ENCODE data around the gene RAD18. TPM values are rescaled to one million over a fixed set of nuclear protein-coding genes. Genes with fewer than 3 reads are reported as not detected.

The RAD18 gene
- total RNA-seq, 2 donors from 2014 or later = 18.2 to 20.8 TPM

DNA sequence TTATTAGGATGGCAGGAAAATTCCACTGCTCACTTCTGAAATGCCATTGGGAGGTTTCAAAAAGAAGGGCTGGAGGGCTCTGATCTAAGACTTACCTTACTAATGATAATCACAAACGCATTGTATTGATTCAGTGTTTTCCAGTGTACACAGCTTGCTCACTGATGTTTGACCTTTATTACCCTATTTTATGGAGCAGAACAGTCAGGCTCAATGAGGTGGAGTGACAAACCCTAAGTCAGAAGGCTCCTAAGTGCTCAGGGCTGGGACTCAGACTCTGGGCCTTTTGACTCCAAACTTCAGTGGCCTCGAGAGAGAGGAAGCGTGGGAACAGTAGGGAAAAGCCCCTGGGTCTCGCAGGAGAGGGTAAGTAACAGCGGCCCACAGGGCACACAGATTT, 20.3 kb upstream of the RAD18 start:
- DNase-seq = peak; percentile 34
- TF ChIP-seq, protein P1, sequence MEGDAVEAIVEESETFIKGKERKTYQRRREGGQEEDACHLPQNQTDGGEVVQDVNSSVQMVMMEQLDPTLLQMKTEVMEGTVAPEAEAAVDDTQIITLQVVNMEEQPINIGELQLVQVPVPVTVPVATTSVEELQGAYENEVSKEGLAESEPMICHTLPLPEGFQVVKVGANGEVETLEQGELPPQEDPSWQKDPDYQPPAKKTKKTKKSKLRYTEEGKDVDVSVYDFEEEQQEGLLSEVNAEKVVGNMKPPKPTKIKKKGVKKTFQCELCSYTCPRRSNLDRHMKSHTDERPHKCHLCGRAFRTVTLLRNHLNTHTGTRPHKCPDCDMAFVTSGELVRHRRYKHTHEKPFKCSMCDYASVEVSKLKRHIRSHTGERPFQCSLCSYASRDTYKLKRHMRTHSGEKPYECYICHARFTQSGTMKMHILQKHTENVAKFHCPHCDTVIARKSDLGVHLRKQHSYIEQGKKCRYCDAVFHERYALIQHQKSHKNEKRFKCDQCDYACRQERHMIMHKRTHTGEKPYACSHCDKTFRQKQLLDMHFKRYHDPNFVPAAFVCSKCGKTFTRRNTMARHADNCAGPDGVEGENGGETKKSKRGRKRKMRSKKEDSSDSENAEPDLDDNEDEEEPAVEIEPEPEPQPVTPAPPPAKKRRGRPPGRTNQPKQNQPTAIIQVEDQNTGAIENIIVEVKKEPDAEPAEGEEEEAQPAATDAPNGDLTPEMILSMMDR (conservative IDR thresholded peaks at IDR 0.05) = no peak
- H3K27ac Mint-ChIP-seq = no peak overlapping the region
- Histone ChIP-seq H3K4me3 (ENCODE audit: low read length) (no peak overlapping the region), H3K4me1 (ENCODE audit: control insufficient read depth, insufficient read depth, low read length) (no peaks in the 10 kb centered on the region), H3K36me3 (ENCODE audit: control insufficient read depth, insufficient read depth, low read length) (no peaks in the 10 kb centered on the region), H3K9ac (ENCODE audit: extremely low read depth, low read length, poor library complexity, severe bottlenecking) (no peak overlapping the region), H3K27me3 (ENCODE audit: control insufficient read depth, insufficient read depth, low read length, poor library complexity, severe bottlenecking) (peaks cover 15% of the 10 kb centered on the region), H3K27ac (ENCODE audit: low read depth, low read length) (no peak overlapping the region), H3K9me3 (ENCODE audit: control insufficient read depth, low read length) (peaks cover 11% of the 10 kb centered on the region)
- H3K4me3 Mint-ChIP-seq = no peak overlapping the region
- no peaks in the 10 kb centered on the region for H3K4me1 Mint-ChIP-seq
- 97 to 98% methylated on average over 4 to 5 of the region's 5 CpGs for WGBS, 2 experiments (ENCODE audit: insufficient coverage in 1 of 2, insufficient read length in 1 of 2)
- H3K9me3 Mint-ChIP-seq = peaks cover 3% of the 10 kb centered on the region
- no peaks in the 10 kb centered on the region for H3K36me3 Mint-ChIP-seq (ENCODE audit: low read depth)
- peaks cover 29% of the 10 kb centered on the region for H3K27me3 Mint-ChIP-seq (ENCODE audit: insufficient read depth)

DNA sequence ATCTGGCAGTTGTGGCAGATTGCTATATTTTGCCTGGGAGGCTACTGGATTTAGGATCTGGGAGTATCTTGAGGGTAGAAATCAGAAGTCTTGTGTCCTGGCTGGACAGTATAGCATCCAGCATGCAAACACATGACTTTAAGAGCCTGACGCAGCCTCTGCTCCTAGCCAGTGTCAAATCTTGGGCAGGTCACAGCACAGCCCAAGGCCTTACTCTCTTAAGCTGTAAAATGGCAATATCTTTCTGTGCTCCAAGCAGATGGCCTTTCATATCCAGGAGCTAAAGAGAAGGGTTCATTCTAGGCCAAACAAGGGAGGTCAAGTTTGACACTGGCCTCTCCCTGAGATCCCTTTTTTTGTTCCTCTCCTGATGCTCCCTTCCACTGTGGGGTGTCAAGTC, 19.8 kb upstream of the RAD18 start:
- Mint-ChIP-seq H3K9me3 (peaks cover 3% of the 10 kb centered on the region), H3K27ac (no peak overlapping the region), H3K4me1 (no peaks in the 10 kb centered on the region), H3K36me3 (ENCODE audit: low read depth) (no peaks in the 10 kb centered on the region), H3K27me3 (ENCODE audit: insufficient read depth) (peaks cover 32% of the 10 kb centered on the region), H3K4me3 (no peak overlapping the region)
- Histone ChIP-seq H3K9ac (ENCODE audit: extremely low read depth, low read length, poor library complexity, severe bottlenecking) (no peak overlapping the region), H3K4me3 (ENCODE audit: low read length) (no peak overlapping the region), H3K36me3 (ENCODE audit: control insufficient read depth, insufficient read depth, low read length) (no peaks in the 10 kb centered on the region), H3K27me3 (ENCODE audit: control insufficient read depth, insufficient read depth, low read length, poor library complexity, severe bottlenecking) (peaks cover 15% of the 10 kb centered on the region), H3K4me1 (ENCODE audit: control insufficient read depth, insufficient read depth, low read length) (no peaks in the 10 kb centered on the region), H3K9me3 (ENCODE audit: control insufficient read depth, low read length) (peaks cover 11% of the 10 kb centered on the region), H3K27ac (ENCODE audit: low read depth, low read length) (no peak overlapping the region)
- peak; percentile 24 for DNase-seq
- TF ChIP-seq, protein P1 (conservative IDR thresholded peaks at IDR 0.05) = no peak
- WGBS, 2 experiments (ENCODE audit: insufficient coverage in 1 of 2, insufficient read length in 1 of 2) = 80 to 90% methylated on average over 1 of the region's 1 CpG

DNA sequence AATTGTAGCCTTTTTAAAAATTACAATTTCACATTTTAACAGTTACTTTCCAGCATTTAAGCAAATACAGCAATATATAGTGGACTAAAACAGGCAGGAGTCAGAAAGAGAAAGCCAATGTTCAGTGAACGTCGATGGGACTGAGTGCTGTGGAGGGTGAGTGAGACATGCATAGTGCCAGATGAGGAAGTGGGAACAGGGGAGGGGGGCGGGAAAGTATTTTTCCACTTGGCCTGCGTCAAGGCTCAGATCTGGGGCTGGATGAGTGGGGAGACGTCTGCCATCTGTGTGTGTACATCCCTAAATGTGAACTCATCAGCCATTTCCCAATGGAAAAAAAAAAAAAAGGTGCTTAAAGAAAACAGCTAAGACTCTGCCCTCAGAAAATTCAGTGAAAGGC, 19.2 kb upstream of the RAD18 start:
- Histone ChIP-seq H3K4me3 (ENCODE audit: low read length) (no peak overlapping the region), H3K27me3 (ENCODE audit: control insufficient read depth, insufficient read depth, low read length, poor library complexity, severe bottlenecking) (peaks cover 15% of the 10 kb centered on the region), H3K9ac (ENCODE audit: extremely low read depth, low read length, poor library complexity, severe bottlenecking) (no peak overlapping the region), H3K4me1 (ENCODE audit: control insufficient read depth, insufficient read depth, low read length) (no peaks in the 10 kb centered on the region), H3K9me3 (ENCODE audit: control insufficient read depth, low read length) (peaks cover 11% of the 10 kb centered on the region), H3K27ac (ENCODE audit: low read depth, low read length) (no peak overlapping the region), H3K36me3 (ENCODE audit: control insufficient read depth, insufficient read depth, low read length) (no peaks in the 10 kb centered on the region)
- H3K9me3 Mint-ChIP-seq = peaks cover 3% of the 10 kb centered on the region
- DNase-seq = no peak
- H3K27me3 Mint-ChIP-seq (ENCODE audit: insufficient read depth) = peaks cover 35% of the 10 kb centered on the region
- H3K27ac Mint-ChIP-seq = no peak overlapping the region
- TF ChIP-seq, protein P1 (conservative IDR thresholded peaks at IDR 0.05) = no peak
- 50 to 94% methylated on average over 2 to 5 of the region's 5 CpGs for WGBS, 2 experiments (ENCODE audit: insufficient coverage in 1 of 2, insufficient read length in 1 of 2)
- H3K4me1 Mint-ChIP-seq = no peaks in the 10 kb centered on the region
- no peak overlapping the region for H3K4me3 Mint-ChIP-seq
- no peaks in the 10 kb centered on the region for H3K36me3 Mint-ChIP-seq (ENCODE audit: low read depth)
